ENCODE measurements around the gene USP17L26.
"Not testable (repeated sequence)": the region's sequence is repeated elsewhere in the genome, so short reads cannot be mapped to it uniquely, and the experiment has no call there.

Gene USP17L26

DNA sequence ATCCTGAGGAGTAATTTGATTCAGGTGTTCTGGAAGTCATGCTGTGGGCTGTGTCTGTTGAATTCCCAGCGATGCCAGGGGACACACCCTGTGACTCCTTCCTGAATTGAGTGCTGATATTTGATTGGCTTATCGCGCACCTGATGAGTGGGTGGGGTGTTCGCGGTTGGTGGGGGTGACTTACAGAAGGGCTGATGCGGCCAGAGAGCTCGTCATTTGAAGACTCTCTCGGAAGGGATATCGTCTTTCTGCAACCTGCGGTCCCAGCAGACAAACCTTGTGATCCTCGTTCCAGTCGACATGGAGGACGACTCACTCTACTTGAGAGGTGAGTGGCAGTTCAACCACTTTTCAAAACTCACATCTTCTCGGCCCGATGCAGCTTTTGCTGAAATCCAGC, at the start of gene USP17L26:
Gene USP17L26, plus strand, starts transcription at position 301 of the 400 bp plus-strand sequence. Its CDS starts 0 bp downstream, at position 301.
- not testable (repeated sequence) for H3K27ac ChIP-seq

DNA sequence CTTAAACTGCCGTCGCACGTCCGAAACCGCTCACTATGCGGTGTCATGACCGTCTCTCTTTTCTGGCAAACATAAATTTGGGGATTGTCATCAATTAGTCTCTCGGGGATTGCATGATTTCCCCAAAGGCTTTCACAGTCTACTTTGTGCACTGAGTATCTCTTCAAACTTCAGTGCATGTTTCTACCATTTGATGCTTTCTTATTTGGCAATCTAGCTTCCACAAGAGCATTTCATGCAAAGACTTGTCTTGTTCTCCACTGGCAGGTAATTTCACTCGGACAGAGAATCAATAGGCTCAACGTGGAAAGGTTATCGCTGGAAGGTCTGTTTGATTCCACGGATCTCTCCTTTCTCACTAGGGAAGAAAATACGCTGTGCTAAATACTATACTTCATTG, 10.3 kb upstream of the USP17L26 start:
- not testable (repeated sequence) for H3K27ac ChIP-seq

DNA sequence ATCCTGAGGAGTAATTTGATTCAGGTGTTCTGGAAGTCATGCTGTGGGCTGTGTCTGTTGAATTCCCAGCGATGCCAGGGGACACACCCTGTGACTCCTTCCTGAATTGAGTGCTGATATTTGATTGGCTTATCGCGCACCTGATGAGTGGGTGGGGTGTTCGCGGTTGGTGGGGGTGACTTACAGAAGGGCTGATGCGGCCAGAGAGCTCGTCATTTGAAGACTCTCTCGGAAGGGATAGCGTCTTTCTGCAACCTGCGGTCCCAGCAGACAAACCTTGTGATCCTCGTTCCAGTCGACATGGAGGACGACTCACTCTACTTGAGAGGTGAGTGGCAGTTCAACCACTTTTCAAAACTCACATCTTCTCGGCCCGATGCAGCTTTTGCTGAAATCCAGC, 9.6 kb upstream of the USP17L26 start, which contains the start of gene USP17L24:
Gene USP17L24, plus strand, starts transcription at position 301 of the 400 bp plus-strand sequence. Its CDS starts 0 bp downstream, at position 301.
- H3K27ac ChIP-seq = not testable (repeated sequence)

- not testable (repeated sequence) for H3K27ac ChIP-seq
These were observed 4.8 kb upstream of the USP17L26 start, which contains the start of gene USP17L25 for GRCh38 chr4:9329611-9330010. Gene USP17L25 (plus strand): TSS chr4:9329911. CDS start chr4:9329911, 0 bp downstream.

DNA sequence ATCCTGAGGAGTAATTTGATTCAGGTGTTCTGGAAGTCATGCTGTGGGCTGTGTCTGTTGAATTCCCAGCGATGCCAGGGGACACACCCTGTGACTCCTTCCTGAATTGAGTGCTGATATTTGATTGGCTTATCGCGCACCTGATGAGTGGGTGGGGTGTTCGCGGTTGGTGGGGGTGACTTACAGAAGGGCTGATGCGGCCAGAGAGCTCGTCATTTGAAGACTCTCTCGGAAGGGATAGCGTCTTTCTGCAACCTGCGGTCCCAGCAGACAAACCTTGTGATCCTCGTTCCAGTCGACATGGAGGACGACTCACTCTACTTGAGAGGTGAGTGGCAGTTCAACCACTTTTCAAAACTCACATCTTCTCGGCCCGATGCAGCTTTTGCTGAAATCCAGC, 4.6 kb downstream of the USP17L26 start, which contains the start of gene USP17L5:
Gene USP17L5, plus strand, starts transcription at position 301 of the 400 bp plus-strand sequence. Its CDS starts 0 bp downstream, at position 301.
- not testable (repeated sequence) for H3K27ac ChIP-seq

DNA sequence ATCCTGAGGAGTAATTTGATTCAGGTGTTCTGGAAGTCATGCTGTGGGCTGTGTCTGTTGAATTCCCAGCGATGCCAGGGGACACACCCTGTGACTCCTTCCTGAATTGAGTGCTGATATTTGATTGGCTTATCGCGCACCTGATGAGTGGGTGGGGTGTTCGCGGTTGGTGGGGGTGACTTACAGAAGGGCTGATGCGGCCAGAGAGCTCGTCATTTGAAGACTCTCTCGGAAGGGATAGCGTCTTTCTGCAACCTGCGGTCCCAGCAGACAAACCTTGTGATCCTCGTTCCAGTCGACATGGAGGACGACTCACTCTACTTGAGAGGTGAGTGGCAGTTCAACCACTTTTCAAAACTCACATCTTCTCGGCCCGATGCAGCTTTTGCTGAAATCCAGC, 9.4 kb downstream of the USP17L26 start, which contains the start of gene USP17L27:
Gene USP17L27, plus strand, starts transcription at position 301 of the 400 bp plus-strand sequence. Its CDS starts 0 bp downstream, at position 301.
- H3K27ac ChIP-seq = not testable (repeated sequence)

DNA sequence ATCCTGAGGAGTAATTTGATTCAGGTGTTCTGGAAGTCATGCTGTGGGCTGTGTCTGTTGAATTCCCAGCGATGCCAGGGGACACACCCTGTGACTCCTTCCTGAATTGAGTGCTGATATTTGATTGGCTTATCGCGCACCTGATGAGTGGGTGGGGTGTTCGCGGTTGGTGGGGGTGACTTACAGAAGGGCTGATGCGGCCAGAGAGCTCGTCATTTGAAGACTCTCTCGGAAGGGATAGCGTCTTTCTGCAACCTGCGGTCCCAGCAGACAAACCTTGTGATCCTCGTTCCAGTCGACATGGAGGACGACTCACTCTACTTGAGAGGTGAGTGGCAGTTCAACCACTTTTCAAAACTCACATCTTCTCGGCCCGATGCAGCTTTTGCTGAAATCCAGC, 14.1 kb downstream of the USP17L26 start, which contains the start of gene USP17L28:
Gene USP17L28, plus strand, starts transcription at position 301 of the 400 bp plus-strand sequence. Its CDS starts 0 bp downstream, at position 301.
- H3K27ac ChIP-seq = not testable (repeated sequence)

DNA sequence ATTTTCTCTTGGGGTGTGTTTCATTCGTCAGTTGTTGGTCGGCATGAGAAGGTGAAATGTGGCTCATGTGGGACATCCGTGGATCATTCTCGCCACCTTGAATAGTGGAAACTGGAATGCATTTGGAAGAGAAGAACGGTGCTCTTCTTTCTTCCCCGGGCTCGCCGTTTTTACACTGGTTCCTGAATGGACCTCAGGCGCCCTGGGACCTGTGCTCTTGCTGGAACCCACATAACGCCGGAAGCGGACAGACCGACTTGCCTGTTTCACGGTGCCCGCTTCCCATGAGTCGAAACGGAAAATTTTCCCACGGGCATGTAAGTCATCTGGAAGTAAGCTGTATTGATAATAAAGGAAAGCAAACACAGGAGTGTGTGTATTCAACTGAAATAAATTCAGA, 16.4 kb downstream of the USP17L26 start:
- not testable (repeated sequence) for H3K27ac ChIP-seq

DNA sequence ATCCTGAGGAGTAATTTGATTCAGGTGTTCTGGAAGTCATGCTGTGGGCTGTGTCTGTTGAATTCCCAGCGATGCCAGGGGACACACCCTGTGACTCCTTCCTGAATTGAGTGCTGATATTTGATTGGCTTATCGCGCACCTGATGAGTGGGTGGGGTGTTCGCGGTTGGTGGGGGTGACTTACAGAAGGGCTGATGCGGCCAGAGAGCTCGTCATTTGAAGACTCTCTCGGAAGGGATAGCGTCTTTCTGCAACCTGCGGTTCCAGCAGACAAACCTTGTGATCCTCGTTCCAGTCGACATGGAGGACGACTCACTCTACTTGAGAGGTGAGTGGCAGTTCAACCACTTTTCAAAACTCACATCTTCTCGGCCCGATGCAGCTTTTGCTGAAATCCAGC, 18.9 kb downstream of the USP17L26 start, which contains the start of gene USP17L29:
Gene USP17L29, plus strand, starts transcription at position 301 of the 400 bp plus-strand sequence. Its CDS starts 0 bp downstream, at position 301.
- not testable (repeated sequence) for H3K27ac ChIP-seq

GRCh38 chr4:9362829-9363228, 28.4 kb downstream of the USP17L26 start, which contains the start of gene USP17L30:
Gene USP17L30 (plus strand): TSS chr4:9363129. CDS start chr4:9363129, 0 bp downstream.
- H3K27ac ChIP-seq = not testable (repeated sequence)

- H3K27ac ChIP-seq = not testable (repeated sequence)
These were observed 45.4 kb downstream of the USP17L26 start for GRCh38 chr4:9379881-9380280.

GRCh38 chr4:9381012-9381534, 46.6 kb downstream of the USP17L26 start:
- TF ChIP-seq, protein P1, sequence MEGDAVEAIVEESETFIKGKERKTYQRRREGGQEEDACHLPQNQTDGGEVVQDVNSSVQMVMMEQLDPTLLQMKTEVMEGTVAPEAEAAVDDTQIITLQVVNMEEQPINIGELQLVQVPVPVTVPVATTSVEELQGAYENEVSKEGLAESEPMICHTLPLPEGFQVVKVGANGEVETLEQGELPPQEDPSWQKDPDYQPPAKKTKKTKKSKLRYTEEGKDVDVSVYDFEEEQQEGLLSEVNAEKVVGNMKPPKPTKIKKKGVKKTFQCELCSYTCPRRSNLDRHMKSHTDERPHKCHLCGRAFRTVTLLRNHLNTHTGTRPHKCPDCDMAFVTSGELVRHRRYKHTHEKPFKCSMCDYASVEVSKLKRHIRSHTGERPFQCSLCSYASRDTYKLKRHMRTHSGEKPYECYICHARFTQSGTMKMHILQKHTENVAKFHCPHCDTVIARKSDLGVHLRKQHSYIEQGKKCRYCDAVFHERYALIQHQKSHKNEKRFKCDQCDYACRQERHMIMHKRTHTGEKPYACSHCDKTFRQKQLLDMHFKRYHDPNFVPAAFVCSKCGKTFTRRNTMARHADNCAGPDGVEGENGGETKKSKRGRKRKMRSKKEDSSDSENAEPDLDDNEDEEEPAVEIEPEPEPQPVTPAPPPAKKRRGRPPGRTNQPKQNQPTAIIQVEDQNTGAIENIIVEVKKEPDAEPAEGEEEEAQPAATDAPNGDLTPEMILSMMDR (IDR thresholded peaks at IDR 0.05) = peak; percentile 77
- H3K27ac ChIP-seq = not testable (repeated sequence)

DNA sequence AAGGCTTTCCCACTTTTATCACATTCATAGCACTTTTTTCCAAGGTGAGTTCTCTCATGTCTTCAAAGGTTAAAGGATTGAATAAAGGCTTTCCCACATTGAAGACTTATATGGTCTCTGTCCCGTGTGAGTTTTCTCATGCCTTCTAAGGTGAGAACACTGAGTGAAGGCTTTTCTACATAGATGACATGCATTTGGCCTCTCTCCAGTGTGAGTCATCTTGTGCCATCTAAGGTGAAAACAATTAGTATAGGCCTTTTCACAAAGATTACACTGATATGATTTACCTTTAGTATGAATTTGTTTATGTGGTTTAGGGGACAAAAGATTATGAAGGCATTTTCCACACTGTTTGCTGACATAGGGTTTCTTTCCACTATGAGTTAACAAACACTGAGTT, 49.7 kb downstream of the USP17L26 start:
- no peak overlapping the region for H3K27ac ChIP-seq

More for the DNA sequence above, 49.7 kb downstream of the USP17L26 start:
- TF ChIP-seq, protein P1 (IDR thresholded peaks at IDR 0.05) = no peak
- no peak for TF ChIP-seq ZFX (IDR thresholded peaks at IDR 0.05; ENCODE audit: borderline replicate concordance)

Measured in 22Rv1 (cell line).